H54 (cell line): ENCODE results near the gene KCNE4.
A peak's percentile ranks its signal among the peaks of the same experiment; 100 is the strongest.

Source experiments
- DNase-seq: peaks from one replicate; pipeline ENCODE4 v3.0.0; 2011; ENCODE audit warnings: low spot score, mixed read lengths; ENCODE audit not compliant: insufficient read length
- FAIRE-seq: peaks from 3 replicates; lab custom pipeline; 2011; peaks lifted over from hg19 to GRCh38; lab: Jason Lieb, UNC
- POLR2A ChIP-seq: IDR thresholded peaks from 2 replicates; pipeline ENCODE4 v1.6.1; 2011; ENCODE audit warnings: low read depth, mild to moderate bottlenecking, low read length

The KCNE4 gene, protein sequence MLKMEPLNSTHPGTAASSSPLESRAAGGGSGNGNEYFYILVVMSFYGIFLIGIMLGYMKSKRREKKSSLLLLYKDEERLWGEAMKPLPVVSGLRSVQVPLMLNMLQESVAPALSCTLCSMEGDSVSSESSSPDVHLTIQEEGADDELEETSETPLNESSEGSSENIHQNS

DNA sequence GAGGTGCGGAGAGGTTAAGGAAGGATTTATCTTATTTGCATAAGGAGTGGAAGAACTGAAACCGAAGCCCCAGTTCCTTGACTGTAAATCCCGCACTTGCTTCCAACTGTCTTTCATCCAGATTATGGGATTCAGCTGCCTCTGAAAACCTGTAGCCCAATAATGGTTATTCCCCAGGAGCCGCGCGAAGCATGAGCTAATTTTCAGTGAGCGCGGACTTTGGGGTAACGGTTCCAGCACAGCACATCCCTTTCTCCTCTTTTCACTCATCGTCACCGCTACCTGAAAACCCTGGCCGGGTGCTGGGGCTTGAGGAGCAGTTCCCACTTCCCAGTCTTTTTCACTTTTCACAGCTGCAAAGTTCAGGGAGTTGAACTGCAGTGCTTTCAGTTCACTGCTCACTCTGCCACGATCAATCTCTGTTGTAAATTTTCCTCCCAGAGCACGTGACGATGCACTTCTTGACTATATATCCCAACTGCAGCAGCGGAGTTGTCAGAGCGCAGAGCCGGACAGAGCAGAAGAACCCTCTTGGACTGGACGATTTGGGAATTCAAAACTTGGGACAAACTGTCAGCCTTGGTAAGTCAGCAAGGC, at the start of gene KCNE4:
Gene KCNE4, plus strand, starts transcription at position 498 of the 597 bp plus-strand sequence. CDS start 641 bp downstream, outside the sequence.
- FAIRE-seq (no peak), DNase-seq (no peak)
- TF ChIP-seq POLR2A = no peak

DNA sequence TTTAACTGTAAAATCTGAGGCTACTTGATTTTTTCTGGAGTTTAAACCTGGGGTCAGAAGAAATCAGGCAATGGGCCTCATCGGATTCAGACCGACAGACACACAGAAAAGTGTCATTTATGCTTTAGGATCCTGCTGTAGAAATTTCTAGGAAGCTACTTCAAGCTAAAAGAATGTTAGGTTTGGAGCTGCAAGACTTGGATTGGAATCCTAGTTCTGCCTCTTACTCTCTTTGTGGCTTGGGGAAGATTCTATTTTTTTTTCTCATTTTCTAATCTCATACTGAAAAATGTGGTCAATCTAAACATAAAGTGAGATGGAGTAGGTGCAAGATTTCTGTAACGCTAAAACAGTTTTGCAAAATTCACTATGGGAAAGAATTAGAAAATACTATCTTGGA, 48.8 kb upstream of the KCNE4 start:
- FAIRE-seq (no peak), DNase-seq (no peak)
- no peak for TF ChIP-seq POLR2A

DNA sequence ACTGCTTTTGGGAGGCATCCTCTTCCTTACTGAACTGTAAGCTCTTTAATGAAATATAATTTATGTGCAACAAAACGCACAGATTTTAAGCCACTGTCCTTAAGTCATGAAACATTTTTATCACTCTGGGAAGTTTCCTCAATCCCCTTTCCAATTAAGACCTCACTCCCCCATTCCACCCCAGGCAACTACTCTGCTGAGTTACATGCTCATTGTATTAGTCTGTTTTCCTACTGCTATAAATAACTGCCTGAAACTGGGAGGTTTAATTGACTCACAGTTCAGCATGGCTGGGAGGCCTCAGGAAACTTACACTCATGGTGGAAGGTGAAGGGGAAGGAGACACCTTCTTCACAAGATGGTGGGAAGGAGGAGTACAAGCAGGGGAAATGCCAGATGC, 46.5 kb upstream of the KCNE4 start:
- no peak for TF ChIP-seq POLR2A
- DNase-seq (no peak), FAIRE-seq (no peak)

DNA sequence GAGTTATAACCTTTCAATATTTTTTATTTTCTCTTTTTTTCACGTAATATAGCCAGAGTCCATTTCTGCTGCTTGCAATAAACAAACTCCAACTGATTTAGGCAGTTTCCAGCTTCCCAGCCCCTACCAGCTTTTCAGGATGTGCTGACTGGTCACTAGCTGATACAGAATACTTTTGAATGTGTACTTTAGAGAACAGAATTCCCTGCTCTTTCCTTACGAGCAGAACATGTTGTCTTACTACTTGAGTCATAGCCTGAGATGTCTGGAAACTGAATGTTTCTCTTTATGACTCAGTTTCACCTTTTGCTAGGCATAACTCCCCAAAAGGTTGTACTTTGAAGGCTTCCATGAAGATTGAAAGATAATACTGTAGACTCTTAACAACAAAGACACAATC, 44.5 kb upstream of the KCNE4 start:
- TF ChIP-seq POLR2A = no peak
- FAIRE-seq (no peak), DNase-seq (no peak)

DNA sequence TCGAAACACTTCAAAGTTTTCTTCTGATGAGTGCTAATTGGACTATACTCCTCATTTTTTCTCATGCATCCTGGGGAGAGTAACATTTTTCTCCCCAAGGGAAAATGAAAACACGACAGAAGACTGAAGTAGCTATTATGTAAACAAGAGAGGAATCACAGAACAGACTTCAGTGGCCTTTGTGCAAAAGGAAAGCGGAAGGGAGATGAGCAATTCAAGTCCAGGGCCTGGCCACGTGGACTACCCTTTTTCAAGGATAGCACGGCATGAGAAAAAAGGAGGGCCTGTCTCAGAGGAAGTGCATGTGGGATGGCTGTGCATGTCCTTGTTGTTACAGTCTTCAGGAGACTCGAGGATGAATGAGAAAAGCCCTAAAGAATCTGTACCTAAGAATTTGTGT, 43.8 kb upstream of the KCNE4 start:
- no peak for FAIRE-seq
- DNase-seq = no peak
- TF ChIP-seq POLR2A = no peak

DNA sequence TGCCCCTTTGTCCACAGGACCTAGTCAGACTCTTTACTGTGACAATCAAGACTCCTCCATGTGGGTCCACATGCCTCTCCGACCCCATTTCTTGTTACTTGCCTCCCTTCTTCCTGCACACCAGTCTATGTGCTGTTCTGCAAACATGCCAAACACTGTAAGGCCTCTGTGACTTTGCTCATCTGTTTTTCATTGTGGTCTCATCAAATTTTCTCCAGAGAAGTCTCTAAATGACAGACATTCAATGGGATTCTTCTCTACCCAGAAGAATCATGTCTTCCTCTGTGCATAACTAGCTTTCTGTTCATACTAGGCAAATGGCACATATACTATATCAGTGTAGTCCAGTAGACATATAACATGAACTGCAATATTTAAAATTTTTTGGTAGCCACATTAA, 43.0 kb upstream of the KCNE4 start:
- FAIRE-seq (no peak), DNase-seq (no peak)
- TF ChIP-seq POLR2A = no peak

DNA sequence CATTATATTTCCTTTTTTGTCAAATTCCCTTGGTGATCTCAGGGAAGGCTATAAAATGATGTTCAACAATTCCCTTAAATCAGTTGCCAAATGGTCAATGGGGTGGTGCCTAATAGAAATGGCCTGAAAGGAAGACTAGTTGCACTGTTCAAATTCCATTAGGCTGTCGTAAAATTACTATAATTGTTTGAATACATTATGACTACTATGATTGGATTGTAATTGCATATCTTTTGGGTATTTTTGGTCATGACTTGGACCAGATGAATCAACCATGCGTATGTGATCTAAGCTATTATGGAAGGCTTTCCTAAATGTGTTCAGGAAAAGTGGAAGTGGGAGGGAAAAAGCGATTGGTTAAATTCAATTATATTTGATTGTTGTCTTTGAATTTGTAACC, 41.3 kb upstream of the KCNE4 start:
- no peak for TF ChIP-seq POLR2A
- no peak for FAIRE-seq
- no peak for DNase-seq

DNA sequence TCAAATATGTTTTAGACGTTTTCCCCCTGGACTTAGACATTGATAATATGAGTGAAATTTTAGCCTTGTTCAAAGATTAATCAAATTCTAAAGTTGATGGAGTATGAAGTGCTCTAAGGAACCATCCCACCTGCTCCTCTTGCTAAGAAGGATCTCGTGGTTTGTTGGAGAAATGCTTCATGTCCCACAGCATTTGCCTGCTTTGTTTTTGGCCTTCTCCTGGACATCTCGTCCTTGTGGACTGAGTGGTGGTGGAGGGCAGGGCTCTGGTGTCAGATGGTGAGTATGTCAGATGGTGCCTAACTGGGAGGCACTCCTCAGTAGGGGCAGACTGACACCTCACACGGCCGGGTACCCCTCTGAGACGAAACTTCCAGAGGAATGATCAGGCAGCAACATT, 39.7 kb upstream of the KCNE4 start:
- TF ChIP-seq POLR2A = no peak

DNA sequence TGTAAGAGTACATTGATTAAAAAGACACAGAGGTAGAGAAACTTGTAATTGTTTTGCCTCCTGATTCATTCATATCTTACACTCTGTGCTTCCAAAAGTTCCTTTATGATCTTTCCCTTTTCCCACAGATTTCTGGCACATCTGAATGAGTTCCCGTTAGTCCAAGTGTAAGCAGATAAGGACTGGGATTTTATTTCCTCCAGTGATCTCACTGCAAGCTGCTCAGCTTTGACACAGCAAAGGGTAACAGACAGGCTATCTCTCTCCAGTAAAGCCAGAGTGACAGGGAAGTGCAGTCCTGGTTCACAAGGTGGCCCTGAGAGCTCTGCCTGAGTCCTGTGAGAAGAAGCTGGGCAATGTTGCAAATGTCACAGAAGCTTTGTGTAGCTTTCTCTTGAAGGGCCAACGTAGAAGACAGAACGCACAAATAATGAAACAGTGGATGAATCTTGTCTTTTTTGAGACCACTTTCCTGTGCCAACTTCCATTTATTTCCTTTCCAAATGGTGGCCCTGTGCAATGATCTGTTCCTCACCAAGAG, 32.5 kb upstream of the KCNE4 start:
- FAIRE-seq (no peak), DNase-seq (no peak)
- TF ChIP-seq POLR2A = no peak

More for the DNA sequence above, 39.7 kb upstream of the KCNE4 start:
- FAIRE-seq (no peak), DNase-seq (no peak)

DNA sequence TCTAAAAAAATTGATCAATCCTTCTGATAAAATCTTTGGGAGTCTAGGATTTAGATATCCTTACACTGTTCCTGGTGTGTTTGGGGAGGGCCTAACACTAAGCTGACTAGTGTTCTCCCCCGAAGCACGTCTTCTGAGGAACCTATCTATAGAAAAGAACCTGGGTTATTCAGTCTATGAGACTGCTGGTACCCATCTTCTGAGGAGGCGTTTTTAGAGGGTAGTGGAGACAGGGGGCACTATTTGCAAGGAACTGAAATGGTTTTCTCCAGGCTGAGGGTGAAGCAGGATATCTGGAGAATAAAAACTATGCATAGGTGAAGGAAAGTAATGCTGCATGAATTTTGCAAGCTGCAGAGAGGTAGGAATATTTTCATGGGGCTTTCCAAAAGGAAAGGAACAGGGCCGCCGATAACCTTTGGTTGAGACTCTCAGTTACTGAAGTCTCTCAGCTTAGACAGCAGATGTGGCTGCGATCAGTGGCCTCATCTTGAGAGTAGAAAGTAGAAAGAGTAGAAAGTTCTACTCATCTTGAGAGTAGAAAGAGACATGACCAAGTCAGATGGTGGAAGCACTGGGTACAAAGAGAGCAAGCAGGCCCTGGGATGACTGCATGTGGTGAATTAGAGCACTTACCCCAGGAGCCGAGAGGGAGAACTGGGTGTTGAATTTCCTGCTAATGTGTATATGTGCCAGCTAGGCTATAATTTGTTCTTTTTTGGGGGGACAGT, 31.8 kb upstream of the KCNE4 start:
- FAIRE-seq (no peak), DNase-seq (no peak)
- no peak for TF ChIP-seq POLR2A

DNA sequence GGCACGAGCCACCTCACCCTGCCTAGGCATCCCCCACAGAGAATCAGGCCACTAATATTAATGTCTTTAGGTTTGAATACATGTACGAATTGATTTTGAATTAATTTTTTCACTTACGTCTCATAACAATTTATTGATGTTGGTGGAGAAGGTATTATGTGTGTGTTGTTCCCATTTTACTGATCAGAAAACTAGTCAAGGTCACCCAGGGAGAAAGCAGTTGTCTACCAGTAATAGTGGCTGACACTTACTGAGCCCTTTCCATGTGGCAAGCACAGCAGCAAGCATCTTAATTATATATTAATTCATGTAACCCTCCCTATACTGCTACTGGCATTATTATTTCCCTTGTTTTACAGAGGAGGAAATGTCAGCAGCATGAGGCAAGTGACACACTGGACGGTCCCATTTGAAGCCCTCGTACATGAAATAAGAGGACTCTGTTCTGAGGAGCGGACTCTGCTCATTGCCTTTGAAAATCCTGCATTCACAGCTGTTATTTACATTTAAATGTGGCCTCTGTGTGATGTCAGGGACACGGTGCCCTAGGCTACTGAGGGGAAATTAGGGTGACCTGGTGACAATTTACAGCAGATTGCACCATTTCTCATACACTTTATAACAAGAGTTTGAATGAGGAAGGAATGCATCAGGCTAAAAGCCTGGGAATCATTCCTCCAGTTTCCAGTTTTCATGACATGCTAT, 30.9 kb upstream of the KCNE4 start:
- no peak for TF ChIP-seq POLR2A
- FAIRE-seq (no peak), DNase-seq (no peak)

DNA sequence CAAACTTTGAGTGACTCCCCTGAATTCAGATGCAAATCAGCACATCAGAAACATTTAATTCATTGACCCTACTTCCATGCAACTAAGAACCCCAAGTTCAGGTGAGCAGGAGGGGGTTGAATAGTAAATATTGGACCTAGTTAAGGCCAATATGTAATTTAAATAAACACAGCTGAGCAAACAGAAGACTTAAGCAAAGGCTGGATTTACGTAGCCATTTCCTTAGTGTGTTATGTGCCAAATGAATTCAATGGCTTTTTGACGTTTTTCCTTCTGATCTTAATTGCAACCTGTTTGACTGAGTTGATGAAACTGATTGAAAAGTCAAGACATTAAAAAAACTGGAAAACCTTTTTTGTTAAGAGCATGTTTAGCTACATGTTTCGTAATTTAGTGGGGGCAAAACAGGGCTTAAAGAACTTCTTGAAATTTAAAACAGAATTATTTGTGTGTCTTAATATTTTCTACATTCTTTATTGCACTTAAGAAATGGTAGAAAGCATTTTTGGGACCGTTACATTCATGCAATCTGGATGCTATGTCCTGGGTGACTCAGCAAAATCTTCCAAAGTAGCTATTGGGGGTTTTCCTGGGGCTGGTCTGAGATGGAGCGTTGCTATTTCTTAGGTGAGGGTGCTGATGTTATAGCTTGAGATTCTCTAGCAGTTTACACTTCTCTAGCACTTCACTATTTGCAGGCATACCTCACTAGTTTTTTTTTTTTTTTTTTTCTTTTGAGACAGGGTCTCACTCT, 25.5 kb upstream of the KCNE4 start:
- DNase-seq (no peak), FAIRE-seq (no peak)
- no peak for TF ChIP-seq POLR2A

DNA sequence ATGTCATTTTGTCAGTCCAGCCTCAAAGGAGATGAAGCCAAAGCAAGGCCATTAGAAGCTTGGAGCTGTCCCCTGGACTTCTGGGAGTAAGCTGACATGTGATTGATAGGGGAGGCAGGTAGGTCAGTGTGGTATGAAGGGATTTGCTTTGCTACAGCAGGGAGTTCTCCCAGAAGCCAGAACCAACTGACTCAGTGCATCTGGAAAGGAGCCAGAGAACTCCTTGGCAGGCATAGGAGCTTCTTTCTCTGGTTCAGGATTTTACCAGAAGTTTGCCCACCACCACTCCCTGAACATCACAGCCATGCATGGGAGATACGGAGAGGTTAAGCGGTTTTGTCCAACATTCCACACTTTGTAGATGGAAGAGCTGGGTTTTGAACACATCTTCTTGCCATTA, 24.5 kb upstream of the KCNE4 start:
- peak; percentile 6 for FAIRE-seq
- DNase-seq = no peak

More for the DNA sequence above, 24.5 kb upstream of the KCNE4 start:
- TF ChIP-seq POLR2A = no peak
